ENCODE data around the gene AURKB.
A peak's percentile ranks its signal among the peaks of the same experiment; 100 is the strongest.

The AURKB gene

GRCh38 chr17:8162233-8162996, 48.0 kb downstream of the AURKB start, which contains the start of gene VAMP2:
Gene VAMP2 (minus strand): TSS chr17:8162948. CDS start chr17:8162879, 69 bp downstream.
- peak in 1 of 2 donors; percentile 74 for DNase-seq (ENCODE audit: low read depth in 2 of 2)

- DNase-seq (ENCODE audit: low read depth in 2 of 2), result no peak
These were observed 48.8 kb downstream of the AURKB start for GRCh38 chr17:8161289-8162232.

- no peak for DNase-seq (ENCODE audit: low read depth in 2 of 2)
These were observed 49.6 kb downstream of the AURKB start for GRCh38 chr17:8160741-8161221.

- DNase-seq (ENCODE audit: low read depth in 2 of 2), result no peak
These were observed 50.2 kb downstream of the AURKB start for GRCh38 chr17:8160224-8160577.

- no peak for DNase-seq (ENCODE audit: low read depth in 2 of 2)
These were observed 50.7 kb downstream of the AURKB start for GRCh38 chr17:8159459-8160223.

GRCh38 chr17:8159032-8159400, 51.4 kb downstream of the AURKB start:
- DNase-seq (ENCODE audit: low read depth in 2 of 2), result no peak

GRCh38 chr17:8158267-8159031, 51.9 kb downstream of the AURKB start:
- peak; percentile 78 to 89 for DNase-seq (ENCODE audit: low read depth in 2 of 2)

- peak; percentile 99 to 100 for DNase-seq (ENCODE audit: low read depth in 2 of 2)
These were observed 54.0 kb downstream of the AURKB start for GRCh38 chr17:8156246-8156992.

- no peak for DNase-seq (ENCODE audit: low read depth in 2 of 2)
These were observed 54.5 kb downstream of the AURKB start for GRCh38 chr17:8155996-8156245.

GRCh38 chr17:8155231-8155995, 55.0 kb downstream of the AURKB start:
- DNase-seq (ENCODE audit: low read depth in 2 of 2), result no peak

All from activated CD4-positive, alpha-beta T cell treated with anti-CD3 and anti-CD28 coated beads for 24 hours (primary cell).